Frontal cortex (tissue), 4 donors: ENCODE results near the gene BANF2. TPM values are rescaled to one million over a fixed set of nuclear protein-coding genes. Genes with fewer than 3 reads are reported as not detected.

Experiments used
- DNase-seq, 2 donors: peaks; one replicate each; pipeline ENCODE4 v3.0.0; 2012; ENCODE audit warnings: low spot score in 2 of 2
- FAIRE-seq: peaks from 2 replicates; lab custom pipeline; 2012; peaks lifted over from hg19 to GRCh38; lab: Jason Lieb, UNC
- total RNA-seq: library from RNA; depleted of rRNA; stranded (reverse); fragments of >200 nt; gene quantifications from one replicate; pipeline ENCODE4 v1.2.3, GENCODE V29; 2014
- donor health status: control.
- donor health status: control.
- donor health status: control.

Gene BANF2
- total RNA-seq, 1 donor from 2014 or later = not detected

- FAIRE-seq = no peak
- DNase-seq = no peak
Observed at GRCh38 chr20:17782768-17783167, 83.0 kb downstream of the BANF2 start.

- DNase-seq (no peak), FAIRE-seq (no peak)
Observed at GRCh38 chr20:17783671-17784070, 83.9 kb downstream of the BANF2 start.

GRCh38 chr20:17785007-17785406 is 85.2 kb downstream of the BANF2 start:
- no peak for FAIRE-seq

More at GRCh38 chr20:17785007-17785406, 85.2 kb downstream of the BANF2 start:
- DNase-seq = no peak

Other genes with a start within 250 kb of the BANF2 start
- 0.41 TPM for gene BFSP1, start 168.6 kb upstream of the BANF2 start, total RNA-seq
- 258 TPM for gene DSTN, start 129.9 kb upstream of the BANF2 start, total RNA-seq
- 6.1 TPM for gene RRBP1, start 17.7 kb upstream of the BANF2 start, total RNA-seq